Fibroblast of lung (primary cell): ENCODE results near the gene HKDC1.

Source experiments
- EZH2 ChIP-seq: IDR thresholded peaks from 2 replicates; pipeline ENCODE4 v1.5.1; 2012; ENCODE audit warnings: low read length, control low read depth, mild to moderate bottlenecking; ENCODE audit errors: missing control alignments
- TF ChIP-seq, protein P1 (sequence below), 2 donors: IDR thresholded peaks in 1 of 2; conservative IDR thresholded peaks in 1 of 2; 1 replicate in 1 of 2; 2 replicates in 1 of 2; pipeline ENCODE4 v1.5.1; 2011 to 2012; ENCODE audit warnings: low read length in 2 of 2, control low read depth in 1 of 2, inconsistent platforms in 1 of 2, low read depth in 1 of 2, mild to moderate bottlenecking in 1 of 2

- TF ChIP-seq, protein P1, sequence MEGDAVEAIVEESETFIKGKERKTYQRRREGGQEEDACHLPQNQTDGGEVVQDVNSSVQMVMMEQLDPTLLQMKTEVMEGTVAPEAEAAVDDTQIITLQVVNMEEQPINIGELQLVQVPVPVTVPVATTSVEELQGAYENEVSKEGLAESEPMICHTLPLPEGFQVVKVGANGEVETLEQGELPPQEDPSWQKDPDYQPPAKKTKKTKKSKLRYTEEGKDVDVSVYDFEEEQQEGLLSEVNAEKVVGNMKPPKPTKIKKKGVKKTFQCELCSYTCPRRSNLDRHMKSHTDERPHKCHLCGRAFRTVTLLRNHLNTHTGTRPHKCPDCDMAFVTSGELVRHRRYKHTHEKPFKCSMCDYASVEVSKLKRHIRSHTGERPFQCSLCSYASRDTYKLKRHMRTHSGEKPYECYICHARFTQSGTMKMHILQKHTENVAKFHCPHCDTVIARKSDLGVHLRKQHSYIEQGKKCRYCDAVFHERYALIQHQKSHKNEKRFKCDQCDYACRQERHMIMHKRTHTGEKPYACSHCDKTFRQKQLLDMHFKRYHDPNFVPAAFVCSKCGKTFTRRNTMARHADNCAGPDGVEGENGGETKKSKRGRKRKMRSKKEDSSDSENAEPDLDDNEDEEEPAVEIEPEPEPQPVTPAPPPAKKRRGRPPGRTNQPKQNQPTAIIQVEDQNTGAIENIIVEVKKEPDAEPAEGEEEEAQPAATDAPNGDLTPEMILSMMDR (conservative IDR thresholded peaks at IDR 0.05 in 1 of 2, IDR thresholded peaks at IDR 0.05 in 1 of 2; ENCODE audit: low read depth in 1 of 2, low read length in 2 of 2), result no peak
- no peak for TF ChIP-seq EZH2
Observed at GRCh38 chr10:69261184-69261583, 41.1 kb downstream of the HKDC1 start.
